Ishikawa (cell line): ENCODE results near the gene CLDN9.

Experiments used
- CEBPB ChIP-seq: IDR thresholded peaks from 2 replicates; pipeline ENCODE4 v1.6.1; 2012
- CREB1 ChIP-seq: IDR thresholded peaks from 2 replicates; pipeline ENCODE4 v1.6.1; 2012; ENCODE audit warnings: low read depth
- EGR1 ChIP-seq: IDR thresholded peaks from 2 replicates; pipeline ENCODE4 v1.6.1; 2012
- EP300 ChIP-seq: IDR thresholded peaks from 2 replicates; pipeline ENCODE4 v1.6.1; 2012; ENCODE audit warnings: borderline replicate concordance
- FOXM1 ChIP-seq: IDR thresholded peaks from 2 replicates; pipeline ENCODE4 v1.6.1; 2012; ENCODE audit warnings: low read depth, borderline replicate concordance
- MAX ChIP-seq: IDR thresholded peaks from 2 replicates; pipeline ENCODE4 v1.6.1; 2012
- NFIC ChIP-seq: IDR thresholded peaks from 2 replicates; pipeline ENCODE4 v1.6.1; 2012
- RAD21 ChIP-seq: IDR thresholded peaks from 2 replicates; pipeline ENCODE4 v1.6.1; 2012; ENCODE audit warnings: low read depth
- REST ChIP-seq: IDR thresholded peaks from 2 replicates; pipeline ENCODE4 v1.6.1; 2012; ENCODE audit warnings: low read depth, mild to moderate bottlenecking
- TCF12 ChIP-seq: IDR thresholded peaks from 2 replicates; pipeline ENCODE4 v1.6.1; 2012; ENCODE audit warnings: low read depth
- TEAD4 ChIP-seq: IDR thresholded peaks from 2 replicates; pipeline ENCODE4 v1.6.1; 2012
- YY1 ChIP-seq: IDR thresholded peaks from 2 replicates; pipeline ENCODE4 v1.6.1; 2012; ENCODE audit warnings: low read depth
- ZBTB7A ChIP-seq: IDR thresholded peaks from 2 replicates; pipeline ENCODE4 v1.6.1; 2012; ENCODE audit warnings: low read depth

GRCh38 chr16:2999929-3000328 lies 12.8 kb upstream of the CLDN9 start:
- no peak for TF ChIP-seq TEAD4
- no peak for TF ChIP-seq CEBPB
- TF ChIP-seq NFIC = no peak
- no peak for TF ChIP-seq FOXM1
- no peak for TF ChIP-seq EP300
- TF ChIP-seq MAX = no peak
- TF ChIP-seq REST = no peak
- TF ChIP-seq CREB1 = no peak
- no peak for TF ChIP-seq RAD21
- TF ChIP-seq YY1 = no peak
- no peak for TF ChIP-seq ZBTB7A
- no peak for TF ChIP-seq TCF12
- TF ChIP-seq EGR1 = no peak
